GM18507 (cell line): ENCODE measurements around the gene SEZ6.
"Not testable (repeated sequence)": the region's sequence is repeated elsewhere in the genome, so short reads cannot be mapped to it uniquely, and the experiment has no call there.

Experiments used
- DNase-seq: peaks from one replicate; pipeline ENCODE4 v3.0.0; 2011; ENCODE audit warnings: low read depth; ENCODE audit not compliant: insufficient read length; ENCODE audit errors: extremely low spot score
- FAIRE-seq: peaks from 2 replicates; lab custom pipeline; 2011; peaks lifted over from hg19 to GRCh38; lab: Jason Lieb, UNC

The SEZ6 gene

DNA sequence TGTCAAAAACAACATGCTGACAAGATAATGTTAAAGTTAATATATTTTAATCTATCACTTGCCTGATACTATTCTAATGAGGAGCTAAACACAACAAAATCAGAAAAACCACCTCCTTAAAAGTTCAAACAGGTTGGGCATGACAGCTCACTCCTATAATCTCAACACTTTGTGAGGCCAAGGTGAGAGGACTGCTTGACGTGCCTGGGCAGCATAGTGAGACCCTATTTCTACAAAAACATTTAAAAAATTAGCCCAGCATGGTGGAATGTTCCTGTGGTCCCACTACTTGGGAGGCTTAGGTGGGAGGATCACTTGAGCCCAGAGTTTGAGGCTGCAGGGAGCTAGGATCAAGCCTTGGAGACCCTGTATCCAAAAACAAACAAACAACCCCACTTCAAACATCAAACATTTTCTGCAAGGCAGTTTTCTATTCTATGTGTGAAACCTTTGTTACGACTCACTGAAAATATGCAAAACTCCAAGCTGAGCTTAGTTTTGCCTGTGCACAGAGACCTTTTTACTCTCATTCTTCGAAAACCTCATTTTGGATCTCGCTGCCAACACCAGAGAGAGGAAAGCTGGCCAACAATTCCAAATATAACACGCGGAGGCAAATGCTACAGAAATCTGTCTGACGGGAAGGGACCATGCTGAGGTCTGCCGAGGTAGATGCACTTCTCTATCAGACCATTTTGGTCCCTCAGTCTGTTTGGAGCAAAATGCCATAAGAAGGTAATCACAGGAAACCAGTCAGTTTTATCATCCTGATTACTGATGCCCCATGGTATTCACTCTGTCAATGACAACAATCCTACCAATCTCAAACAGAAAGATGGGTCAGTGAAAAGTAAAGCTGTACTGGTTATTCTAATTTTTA, 60.7 kb downstream of the SEZ6 start:
- DNase-seq (no peak), FAIRE-seq (no peak)

DNA sequence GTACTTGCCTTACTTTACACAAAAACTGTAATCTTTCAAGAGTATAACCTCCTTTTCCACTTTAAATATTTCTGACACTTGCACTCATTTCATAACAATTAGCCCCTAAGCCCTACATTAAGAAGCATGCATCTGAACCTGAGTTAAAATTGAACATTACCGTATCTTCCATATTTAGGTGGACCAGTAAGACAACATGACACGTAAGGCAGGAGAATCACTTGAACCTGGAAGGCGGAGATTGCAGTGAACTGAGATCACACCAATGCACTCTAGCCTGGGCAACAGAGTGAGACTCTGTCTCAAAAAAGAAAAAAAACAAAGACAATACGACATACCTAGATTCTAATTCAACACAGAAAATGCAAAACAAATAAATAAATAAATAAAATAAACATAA, 61.5 kb downstream of the SEZ6 start:
- DNase-seq (no peak), FAIRE-seq (no peak)

DNA sequence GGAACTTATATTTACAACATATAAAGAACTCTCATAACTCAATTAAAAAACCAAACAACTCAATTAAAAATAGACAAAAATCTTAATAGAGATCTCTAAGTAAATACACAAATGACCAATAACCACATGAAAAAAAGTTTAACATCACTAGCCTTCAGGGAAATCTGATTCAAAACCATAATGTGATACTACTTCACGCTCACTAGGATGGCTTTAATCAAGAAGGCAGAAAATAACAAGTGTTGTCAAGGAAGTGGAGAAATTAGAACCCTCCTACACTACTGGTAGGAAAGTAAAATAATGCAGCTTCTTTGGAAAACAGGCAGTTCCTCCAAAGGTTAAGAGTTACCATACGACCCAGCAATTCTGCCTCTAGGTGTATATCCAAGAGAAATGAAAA, 62.9 kb downstream of the SEZ6 start:
- no peak for FAIRE-seq
- no peak for DNase-seq

DNA sequence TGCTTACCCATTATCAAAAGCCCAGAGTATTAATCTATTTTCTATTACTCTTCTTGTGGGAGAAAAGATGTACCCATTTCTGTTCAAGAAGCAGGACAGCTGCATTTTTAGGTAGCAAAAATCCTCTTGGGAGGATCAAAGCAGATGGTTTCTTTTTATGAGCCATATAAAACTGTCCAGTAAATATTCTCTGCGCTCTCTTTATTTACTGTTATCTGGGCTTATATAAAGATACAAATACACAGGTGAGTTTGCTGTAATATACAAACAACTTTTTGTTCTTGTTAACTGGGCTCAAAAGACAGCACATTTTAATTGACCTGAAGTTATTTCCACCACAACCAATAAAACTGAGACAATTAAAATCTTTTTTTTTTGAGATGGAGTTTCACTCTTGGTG, 64.6 kb downstream of the SEZ6 start:
- FAIRE-seq (no peak), DNase-seq (no peak)

DNA sequence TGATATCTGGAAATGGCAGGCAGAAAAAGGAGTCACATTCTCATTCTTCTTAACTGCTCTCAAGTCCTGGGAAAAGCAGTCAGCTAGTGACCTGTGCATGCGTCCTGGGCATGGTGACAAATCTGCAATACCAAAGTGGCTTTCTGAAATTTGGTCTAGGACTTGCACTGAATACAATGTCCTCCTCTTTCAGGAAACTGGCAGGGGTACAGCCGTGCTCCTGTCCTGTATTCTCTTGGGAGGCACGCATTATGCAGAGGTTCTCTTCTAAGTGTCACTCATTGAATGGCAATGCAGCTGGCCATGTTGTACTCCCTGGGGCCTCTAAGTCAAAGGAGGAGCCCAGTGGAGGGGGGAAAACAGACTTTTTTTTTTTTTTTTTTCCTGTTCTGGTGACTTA, 65.2 kb downstream of the SEZ6 start:
- no peak for DNase-seq
- no peak for FAIRE-seq

DNA sequence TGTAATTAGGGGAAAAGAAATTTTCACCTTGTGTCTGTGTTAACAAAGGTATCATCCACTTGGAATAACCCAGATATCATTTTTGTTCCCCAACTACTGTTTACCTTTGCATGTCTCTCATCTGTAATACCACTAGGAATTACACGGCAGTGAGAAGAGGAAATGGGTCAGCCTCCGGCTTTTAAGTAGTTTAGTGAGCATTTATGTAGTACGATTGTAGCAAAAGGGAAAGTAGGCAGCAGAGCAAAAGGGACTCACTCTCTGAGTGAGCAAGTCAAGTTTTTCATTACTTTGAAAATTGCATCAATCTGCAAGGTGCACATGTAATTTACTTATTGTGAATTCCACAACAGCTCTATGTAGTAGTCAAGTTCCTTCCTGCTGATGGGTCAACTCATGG, 65.7 kb downstream of the SEZ6 start:
- DNase-seq (no peak), FAIRE-seq (no peak)

DNA sequence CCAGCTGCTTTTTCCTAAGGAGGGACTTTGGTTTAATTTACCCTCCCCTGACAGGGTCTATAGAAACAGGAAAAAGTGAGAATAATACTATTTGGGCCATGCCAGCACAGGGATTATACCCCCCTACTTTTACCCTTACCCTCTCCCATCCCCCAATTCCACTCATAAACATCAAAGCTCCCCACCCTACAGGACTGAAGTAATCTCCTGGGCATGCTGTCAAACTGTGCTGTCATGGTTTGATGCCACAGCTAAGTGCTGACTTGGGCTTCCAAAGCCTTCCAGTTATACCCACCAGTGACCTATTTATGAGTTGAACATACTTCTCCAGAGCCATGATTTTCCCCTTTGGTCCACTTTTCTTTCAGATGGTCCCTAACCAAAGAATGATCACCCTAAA, 67.3 kb downstream of the SEZ6 start:
- no peak for DNase-seq
- no peak for FAIRE-seq

DNA sequence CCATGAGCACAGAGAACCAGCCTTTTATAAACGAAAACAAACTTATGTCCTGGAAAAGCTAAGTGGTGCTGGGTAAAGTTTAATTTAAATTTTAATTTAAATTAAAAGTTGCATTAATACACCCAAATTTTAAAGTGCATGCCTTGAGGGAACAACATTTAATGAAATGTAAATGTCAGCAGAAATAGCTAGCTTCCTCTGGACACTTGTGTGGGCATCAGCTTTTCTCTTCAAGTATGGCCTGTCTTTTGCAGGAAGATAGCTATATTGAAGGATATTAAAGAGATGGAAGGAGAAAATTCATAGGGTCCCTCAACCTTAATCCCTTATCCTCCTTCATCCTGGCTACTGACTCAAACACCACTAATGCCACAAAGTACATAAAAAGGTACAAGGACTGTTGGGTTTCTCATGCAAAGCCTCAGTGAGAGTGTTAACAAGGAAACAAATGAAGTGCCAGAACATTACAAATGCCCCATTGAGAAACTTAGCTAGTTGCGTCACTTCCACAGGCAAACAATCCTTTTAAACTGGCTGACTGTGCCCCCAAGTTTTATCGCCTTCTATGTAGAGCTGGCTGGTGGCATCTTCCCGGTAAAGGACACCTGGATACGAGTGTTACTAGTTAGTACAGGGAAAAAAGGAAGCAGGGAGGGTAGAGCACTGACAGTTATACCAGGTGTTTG, 68.6 kb downstream of the SEZ6 start:
- FAIRE-seq (no peak), DNase-seq (no peak)

DNA sequence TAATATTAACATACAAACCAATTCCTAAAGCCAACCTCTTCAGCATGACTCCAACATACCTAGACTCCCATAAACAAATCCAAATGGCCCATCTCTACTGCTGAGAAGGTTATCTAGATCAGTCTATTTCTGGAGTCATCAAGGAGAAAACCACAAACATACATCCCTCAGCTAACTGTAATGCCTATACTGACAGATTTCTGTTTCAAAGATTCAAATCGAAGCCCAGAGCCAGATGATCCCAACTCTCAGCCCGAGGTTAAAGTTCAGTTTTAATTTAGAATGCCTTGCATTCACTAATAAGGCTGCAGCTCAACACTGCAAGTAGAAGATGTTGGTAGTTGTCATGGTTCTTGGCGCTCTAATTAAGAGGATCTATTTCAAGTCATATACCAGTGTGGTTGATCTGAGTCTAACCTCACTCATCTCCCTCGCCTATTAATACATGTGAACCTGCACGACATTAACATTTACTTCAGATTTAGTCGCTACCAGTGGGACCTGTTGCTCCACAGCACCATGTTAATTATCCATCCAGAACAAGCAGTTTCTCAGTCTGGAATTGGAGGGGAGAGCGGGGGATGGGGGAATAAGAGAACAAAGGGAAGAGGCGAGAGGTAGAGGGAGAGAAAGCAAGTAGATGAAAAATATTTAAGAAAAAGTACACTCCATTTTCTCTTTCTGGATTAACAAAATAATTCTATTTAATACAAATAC, 69.9 kb downstream of the SEZ6 start:
- no peak for FAIRE-seq
- DNase-seq = no peak

DNA sequence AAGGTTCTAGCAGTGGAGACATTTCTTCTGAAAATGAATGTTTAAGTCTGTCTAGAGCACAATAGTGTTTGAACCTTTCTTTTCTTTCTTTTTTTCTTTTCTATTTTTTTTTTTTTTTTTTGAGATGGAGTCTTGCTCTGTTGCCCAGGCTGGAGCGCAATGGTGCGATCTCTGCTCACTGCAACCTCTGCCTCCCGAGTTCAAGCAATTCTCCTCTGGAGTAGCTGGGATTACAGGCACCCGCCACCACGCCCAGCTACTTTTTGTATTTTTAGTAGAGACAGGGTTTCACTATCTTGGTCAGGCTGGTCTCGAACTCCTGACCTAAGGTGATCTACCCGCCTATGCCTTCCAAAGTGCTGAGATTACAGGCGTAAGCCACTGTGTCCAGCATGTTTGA, 71.3 kb downstream of the SEZ6 start:
- FAIRE-seq = not testable (repeated sequence)

DNA sequence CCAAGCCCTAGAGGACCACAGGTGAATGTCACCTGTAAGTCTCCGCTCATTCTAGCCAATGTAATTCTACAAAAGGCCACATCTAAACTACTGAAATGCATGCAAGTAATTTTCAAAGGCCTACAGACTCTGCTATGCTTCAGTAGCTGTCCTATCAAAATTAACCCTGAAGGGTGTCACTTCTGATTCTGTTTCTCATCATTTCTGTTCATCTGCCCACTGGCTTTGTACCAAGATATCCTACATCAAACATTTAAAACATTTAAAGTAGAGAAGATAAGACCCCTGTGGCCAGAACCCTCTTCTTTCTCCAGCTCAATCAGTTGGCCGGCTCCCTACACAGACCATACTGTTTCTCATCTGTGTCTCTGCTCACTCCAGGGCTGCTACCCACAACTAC, 76.0 kb downstream of the SEZ6 start:
- DNase-seq (no peak), FAIRE-seq (no peak)

More for the DNA sequence above, 71.3 kb downstream of the SEZ6 start:
- not testable (repeated sequence) for DNase-seq

DNA sequence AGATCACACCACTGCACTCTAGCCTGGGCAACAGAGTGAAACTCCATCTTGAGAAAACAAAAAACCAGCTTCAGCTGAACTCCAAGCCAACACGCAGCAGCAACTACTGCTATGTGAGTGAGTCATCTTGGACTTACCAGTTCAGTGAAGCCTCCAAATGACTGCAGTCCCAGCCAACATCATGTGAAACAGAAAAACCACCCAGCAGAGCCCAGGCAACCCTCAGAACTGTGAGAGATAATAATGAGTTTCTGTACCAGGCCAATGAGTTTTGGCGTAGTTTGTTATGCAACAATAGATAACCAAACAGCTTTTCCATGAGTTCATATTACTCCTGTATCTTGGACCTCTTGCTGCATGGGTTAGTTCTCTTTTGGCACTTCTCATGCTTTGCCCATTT, 77.8 kb downstream of the SEZ6 start:
- DNase-seq (no peak), FAIRE-seq (no peak)

DNA sequence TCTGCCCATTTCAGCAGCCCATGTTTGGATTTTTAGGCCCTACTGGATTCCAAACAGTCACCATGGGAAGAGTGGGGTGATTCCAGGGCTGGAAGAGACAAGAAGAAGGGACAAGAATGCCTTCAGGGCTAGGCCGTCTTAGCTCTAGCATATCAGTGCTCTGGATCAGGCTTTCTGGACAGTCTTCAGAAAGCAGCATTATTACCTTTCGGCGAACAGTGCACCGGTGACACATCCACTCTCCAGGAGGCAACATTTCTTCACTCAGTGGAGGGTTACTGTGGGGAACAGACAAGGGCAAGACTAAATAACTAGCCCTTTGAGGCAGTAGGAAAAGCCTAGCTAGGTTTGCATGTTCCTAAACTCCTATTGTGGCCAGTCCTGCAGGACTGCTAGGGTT, 79.0 kb downstream of the SEZ6 start:
- DNase-seq (no peak), FAIRE-seq (no peak)

DNA sequence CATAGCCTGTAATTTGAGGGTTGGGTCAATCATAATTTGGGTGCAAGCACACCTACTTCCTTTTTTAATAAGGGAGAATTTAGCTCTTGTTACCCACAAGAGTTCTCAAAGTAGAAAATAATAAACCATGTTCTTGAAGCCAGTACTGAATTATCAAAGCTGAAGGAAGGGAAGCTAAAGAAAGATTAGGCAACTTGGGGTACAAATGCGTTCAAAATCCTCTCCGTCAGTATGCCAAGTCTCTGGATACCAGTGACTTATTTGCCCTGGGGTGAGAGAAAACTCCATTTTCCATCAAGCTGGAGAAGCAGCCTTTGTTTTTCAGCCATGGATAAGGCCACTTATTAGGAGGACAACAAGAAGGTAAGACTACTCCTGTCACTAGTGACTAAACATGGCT, 79.5 kb downstream of the SEZ6 start:
- FAIRE-seq (no peak), DNase-seq (no peak)

DNA sequence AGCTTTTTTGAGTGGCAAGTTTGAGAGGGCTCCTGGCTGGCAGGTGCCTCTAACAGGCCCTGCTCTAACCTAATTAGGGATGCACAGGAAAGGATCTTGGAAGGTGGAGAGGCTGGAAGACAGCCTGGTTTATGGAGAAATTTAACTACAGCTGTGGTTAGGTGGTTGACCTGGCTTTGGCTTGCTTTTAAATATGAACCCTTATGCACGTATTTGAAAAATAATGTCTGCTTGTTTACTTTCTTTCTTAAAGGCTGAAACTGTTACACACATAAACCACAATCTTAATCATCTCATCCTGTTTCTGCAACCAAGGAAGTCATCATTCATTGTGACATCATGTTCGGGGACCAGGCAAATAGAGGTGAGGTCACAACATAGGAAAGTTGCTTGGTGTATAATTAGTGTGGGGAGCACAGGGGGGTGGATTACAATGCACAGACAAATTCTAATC, 79.9 kb downstream of the SEZ6 start:
- no peak for DNase-seq
- FAIRE-seq = peak; percentile 57

DNA sequence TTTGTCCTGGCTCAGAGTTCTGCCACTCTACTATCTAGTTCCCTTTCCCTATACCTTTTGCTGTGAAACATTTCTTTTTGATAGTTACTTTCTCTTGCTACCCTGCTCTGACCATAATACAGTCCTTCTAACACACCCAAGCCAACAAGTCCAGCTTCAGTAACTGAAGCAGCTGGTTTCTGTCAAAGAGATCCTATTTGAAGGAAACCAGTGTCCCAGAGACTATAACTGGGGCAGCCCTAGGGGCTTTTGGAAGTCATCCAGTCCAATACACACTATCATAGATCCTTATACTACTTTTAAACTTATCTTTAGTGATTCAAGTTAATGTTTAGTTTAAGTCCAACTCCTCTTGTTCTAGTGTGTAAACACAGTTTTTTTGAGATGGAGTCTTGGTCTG, 85.6 kb downstream of the SEZ6 start:
- no peak for DNase-seq
- no peak for FAIRE-seq

DNA sequence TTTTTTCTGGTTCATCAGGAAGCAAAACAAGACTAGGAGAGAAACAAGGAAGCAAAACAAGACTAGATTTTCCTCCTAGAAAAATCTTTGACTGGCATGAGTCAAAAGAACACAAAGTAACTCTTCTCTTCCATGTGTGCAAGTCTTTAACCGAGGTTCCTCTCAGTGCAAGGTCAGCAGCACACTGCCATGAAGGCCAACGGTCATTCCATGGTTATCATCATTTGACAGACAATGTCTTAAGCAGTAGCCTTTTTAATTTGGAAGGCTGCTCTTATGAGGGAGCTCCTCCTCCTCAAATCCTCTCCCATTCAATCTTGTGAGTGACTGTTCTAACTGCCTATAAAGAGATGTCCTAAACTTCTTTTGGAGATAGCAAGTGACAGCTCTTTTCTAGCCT, 87.5 kb downstream of the SEZ6 start:
- no peak for FAIRE-seq

DNA sequence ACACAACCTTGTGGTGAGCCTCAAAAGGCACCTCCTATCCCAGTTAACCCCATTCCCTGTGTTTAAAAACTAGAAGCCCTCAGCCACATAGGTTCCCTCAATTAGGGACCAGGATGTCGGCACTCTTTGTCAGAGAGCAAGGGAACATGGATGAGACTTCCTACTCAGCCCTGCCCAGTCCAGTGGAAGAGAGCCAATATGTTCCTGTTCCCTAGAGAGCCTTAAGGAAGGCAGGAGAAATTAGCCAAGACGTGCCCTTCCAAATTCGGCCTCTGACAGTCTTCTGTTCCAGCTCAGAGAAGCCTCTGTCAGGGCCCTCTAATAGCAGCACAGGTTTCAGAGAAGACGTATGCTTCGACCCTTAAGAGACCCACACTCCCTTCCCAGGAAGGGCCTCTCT, 88.4 kb downstream of the SEZ6 start:
- DNase-seq (no peak), FAIRE-seq (no peak)

More for the DNA sequence above, 87.5 kb downstream of the SEZ6 start:
- no peak for DNase-seq

DNA sequence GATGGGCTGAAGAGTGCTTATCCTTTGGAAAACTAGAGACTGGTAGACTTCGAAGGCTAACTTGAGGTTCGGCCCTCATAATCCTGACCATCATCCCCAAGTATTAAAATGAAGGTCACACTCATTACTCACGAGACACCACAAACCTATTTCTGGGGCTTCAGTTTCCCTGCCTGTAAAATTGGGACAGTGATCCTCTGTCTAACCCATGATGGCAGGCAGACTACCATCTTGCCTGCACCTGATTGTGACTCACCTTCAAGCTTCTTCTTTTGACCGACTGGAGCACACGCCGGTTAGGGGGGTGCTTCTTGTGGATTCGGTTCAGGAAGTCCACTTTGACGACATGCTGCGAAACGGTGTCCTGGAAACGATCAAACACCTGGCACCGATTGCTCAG, 88.8 kb downstream of the SEZ6 start:
- FAIRE-seq = no peak
- DNase-seq = no peak

DNA sequence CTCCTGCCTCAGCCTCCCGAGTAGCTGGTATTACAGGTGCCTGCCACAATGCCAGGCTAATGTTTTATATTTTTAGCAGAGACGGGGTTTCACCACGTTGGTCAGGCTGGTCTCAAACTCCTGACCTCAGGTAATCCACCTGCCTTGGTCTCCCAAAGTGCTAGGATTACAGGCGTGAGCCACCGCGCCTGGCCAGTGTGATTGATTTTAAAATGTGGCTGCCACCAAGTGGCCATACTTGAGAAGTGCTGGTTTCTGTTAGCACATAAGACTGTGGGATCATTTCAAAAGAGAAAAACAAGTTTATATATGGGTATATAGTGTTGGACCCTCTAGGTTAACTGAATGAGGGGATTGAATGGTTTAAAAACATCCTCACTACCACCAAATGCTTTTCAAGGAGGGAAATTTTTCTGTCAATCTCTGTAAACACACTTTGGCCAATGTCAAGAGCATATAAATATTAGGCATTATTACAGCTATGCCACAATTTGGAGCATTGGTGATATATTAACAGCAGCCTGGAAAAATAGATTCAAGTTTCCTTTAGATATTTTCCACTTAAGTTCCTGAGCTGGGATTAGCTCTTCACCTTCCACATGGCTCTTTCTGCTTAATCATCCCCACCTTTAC, 89.4 kb downstream of the SEZ6 start:
- DNase-seq (no peak), FAIRE-seq (no peak)
